ENCODE data around the gene CFAP74.
A peak's percentile ranks its signal among the peaks of the same experiment; 100 is the strongest.

The CFAP74 gene, protein sequence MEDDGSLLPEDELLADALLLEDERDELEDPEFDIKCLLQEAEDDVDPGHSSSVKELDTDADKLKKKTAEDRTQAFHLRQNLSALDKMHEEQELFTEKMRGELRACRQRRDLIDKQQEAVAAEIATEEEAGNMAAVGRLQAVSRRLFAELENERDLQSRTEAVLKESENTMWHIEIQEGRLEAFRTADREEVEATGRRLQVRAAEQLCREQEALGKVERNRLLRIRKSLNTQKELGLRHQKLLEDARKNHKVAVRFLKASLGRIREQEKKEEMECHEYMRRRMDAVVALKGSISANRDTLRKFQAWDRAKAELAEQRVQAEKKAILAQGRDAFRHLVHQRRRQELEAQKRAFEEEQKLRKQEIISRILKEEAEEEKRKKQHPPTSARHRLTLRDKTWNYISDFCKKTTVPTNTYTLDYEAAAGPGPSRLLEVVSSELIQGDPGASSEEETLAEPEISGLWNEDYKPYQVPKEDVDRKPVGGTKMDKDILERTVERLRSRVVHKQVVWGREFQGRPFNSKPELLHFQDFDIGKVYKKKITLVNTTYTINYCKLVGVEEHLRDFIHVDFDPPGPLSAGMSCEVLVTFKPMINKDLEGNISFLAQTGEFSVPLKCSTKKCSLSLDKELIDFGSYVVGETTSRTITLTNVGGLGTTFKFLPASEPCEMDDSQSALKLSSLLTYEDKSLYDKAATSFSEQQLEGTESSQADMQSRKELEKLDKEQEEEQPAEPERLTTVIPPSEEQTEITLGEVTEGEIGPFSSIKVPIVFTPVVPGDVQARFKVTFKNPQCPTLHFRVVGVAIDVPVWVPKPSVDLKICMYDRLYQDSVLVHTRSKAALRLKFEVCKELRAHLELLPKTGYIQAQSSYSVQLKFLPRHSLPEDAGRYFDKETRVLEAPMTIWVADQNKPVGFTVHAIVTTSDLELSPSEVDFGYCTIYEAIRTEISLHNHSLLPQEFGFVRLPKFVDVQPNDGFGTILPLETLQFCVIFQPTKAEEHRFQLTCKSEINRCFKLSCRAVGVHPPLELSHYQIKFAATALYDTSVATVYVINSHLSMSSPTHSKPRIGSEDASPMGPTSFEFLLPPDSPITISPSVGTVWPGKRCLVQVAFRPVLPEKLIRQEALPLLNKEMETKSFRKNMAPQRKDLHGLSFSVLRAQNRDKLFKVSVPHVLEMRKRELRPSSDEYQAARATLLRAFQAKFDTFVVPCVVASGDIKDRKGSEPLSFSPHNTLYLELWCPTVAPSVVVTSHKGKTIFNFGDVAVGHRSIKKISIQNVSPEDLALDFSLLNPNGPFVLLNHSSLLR (N-terminal part only)

GRCh38 chr1:2003541-2004131 lies at the start of gene CFAP74:
TSS of gene CFAP74 (minus strand) at chr1:2003786. CDS start at chr1:1990956, 12,830 bp downstream.
- DNase-seq = no peak

- no peak for DNase-seq
Observed at GRCh38 chr1:2053217-2053616, 49.6 kb upstream of the CFAP74 start.

DNA sequence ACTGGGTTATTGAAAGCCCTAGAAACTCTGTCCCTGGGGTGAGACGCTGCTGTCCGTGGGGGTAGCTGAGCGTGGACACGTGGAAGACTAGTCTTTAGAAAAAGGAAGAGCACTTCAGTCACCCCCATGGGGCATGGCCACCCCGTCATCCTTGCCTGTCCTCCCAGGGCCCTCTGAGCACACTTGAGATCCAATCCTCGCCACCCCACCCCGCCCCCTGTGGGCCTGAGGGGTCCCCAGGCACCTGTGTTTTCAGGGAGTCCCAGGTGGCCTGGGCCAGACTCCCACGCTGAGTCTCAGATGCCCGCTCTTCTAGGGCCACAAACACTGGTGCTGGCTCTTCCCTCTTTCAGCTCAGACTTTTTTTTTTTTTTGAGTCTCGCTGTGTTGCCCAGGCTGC lies 49.2 kb upstream of the CFAP74 start:
- DNase-seq = no peak

DNA sequence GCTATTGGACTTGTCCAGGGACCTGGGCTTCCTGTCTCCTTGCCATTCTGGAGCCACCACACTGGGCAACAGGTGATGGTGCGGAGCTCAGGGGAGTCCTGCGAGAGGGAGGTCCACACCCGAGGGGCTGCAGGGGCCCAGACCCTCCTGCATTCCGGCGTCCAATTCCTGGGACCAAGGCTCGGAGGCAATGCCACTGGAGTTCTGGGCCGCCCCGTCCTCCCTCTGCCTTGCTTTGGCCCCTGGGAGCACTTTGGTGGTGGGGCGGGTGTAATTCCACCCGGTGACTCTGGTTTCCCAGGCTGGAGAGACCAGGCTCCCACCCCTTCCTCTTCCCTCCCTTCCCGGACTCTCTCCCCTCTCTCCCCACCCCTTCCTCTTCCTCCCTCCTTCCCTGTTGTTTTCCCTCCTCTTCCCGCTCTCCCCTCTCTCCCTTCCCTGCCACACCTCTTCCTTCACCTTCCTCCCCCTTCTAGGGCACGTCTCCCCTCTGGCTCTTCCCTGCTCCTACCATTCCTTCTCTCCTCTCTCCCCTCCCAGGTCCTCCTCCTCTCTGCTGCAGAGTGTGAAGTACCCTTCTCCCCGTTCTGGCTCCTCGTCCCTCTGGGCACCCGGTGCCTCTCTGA lies 48.6 kb upstream of the CFAP74 start:
- DNase-seq = no peak

- no peak for DNase-seq
Observed at GRCh38 chr1:2050793-2051682, 47.5 kb upstream of the CFAP74 start.

GRCh38 chr1:2050461-2050792 lies 46.8 kb upstream of the CFAP74 start:
- DNase-seq = no peak

DNA sequence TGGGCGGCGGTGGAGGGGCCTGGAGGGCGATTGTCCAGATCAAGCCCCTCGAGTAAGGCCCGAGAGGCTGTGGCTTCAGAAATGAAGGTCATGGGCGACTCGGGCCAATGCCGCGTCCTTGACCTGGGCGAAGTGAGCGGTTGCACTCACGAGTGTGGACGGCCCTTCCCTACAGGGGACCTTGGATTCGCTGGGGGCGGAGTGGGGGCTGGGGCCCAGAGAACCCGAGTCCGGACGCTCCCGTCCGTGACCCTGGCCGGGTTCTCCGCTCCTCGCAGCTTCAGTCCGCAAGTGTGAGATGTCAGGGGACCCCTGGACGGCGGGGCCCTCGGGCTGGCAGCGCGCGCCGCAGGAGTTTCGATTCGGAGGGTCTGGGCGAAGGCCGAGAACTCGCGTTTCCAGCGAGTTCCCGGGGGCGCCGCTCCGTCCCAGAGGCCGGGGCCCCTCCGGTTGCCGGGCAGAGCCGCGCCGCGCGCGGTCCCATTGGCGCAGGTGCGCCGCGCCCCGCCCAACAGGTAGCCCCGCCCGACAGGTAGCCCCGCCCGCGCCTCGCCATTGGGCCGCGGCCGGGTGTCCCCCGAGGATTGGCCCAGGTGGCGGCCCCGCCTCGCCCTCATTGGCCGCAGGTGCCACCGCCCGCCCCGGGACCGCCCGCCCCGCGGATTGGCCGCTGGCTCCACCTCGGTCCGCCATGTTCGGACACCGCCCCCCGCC lies 46.3 kb upstream of the CFAP74 start, which contains the start of gene PRKCZ:
Gene PRKCZ (plus strand): TSS at position 694 of the 714 bp plus-strand sequence. CDS start 220 bp downstream, outside the sequence.
- peak; percentile 95 for DNase-seq

DNA sequence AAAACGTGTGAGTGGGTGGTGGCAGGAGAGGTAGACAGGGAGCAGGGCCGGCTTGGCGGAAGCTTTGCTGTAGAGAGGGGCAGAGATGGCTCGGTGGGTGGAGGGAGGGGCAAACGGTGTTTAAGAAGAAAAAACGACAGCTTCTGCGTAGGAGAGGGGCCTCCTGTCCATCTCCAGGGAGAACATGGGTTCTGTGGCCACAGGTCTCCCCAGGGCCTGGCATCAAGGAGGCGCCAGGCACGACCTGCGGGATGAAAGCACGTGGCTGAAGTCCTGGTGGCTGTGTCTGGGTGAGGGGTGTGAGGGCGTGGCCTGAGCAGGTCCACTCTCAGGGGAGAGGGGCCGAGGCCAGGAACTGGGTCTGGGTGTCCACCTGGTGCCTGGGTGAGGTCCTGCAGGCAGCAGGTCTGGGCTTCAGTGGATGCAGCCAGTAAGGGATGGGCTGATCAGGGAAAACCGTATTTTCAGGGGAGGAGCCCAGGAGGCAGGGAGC lies 45.7 kb upstream of the CFAP74 start:
- DNase-seq = no peak

DNA sequence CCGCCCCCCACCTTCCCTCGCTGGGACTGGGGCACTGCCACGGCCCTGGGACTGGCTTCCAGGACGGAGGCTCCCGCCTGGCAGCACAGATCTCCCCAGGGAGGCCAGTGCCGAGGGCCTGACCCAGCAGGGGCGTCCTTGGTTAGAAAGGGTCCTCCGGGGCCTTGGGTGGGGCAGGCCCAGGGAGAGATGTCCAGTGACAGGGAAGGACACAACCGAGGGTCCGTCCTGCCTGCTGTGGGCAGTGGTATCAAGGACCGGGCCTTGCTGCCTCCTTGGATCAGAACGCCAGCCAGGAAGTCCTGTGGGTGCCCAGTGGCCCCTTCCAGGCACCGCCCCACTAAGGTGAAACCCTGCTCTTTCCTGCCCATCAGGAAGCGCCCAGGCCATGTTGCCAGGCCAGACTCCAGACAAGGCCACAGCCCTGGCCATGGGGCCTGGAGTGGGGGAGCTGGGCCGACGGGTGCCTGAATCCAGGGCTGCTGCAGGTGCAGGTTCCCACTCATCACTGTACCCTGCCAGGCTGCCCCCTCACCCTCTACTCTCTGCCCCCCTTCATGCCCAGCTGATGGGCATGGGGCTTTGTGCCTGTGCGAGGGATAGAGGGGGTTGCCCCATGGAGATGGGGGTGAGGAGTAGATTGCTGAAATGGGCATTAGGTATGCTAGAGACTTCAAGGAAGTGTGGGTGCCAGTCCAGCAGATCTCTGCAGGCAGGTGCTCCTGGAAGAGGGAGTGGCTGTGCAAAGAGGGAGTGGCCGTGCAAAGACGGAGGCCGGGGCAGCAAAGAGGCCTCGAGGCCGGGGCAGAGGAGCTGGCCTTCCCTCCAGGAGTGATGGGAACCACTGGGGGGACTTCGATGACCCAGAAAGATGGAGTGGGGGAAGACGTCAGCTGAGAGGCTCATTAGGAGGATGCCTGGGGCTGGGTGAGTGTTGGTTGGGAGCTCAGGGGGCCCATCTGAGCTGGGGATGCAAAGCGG lies 44.5 kb upstream of the CFAP74 start:
- DNase-seq = no peak

- DNase-seq = no peak
Observed at GRCh38 chr1:2046953-2047748, 43.6 kb upstream of the CFAP74 start.

GRCh38 chr1:2046174-2046917 lies 42.8 kb upstream of the CFAP74 start:
- DNase-seq = peak; percentile 43

GRCh38 chr1:2045468-2046173 lies 42.0 kb upstream of the CFAP74 start:
- no peak for DNase-seq

DNA sequence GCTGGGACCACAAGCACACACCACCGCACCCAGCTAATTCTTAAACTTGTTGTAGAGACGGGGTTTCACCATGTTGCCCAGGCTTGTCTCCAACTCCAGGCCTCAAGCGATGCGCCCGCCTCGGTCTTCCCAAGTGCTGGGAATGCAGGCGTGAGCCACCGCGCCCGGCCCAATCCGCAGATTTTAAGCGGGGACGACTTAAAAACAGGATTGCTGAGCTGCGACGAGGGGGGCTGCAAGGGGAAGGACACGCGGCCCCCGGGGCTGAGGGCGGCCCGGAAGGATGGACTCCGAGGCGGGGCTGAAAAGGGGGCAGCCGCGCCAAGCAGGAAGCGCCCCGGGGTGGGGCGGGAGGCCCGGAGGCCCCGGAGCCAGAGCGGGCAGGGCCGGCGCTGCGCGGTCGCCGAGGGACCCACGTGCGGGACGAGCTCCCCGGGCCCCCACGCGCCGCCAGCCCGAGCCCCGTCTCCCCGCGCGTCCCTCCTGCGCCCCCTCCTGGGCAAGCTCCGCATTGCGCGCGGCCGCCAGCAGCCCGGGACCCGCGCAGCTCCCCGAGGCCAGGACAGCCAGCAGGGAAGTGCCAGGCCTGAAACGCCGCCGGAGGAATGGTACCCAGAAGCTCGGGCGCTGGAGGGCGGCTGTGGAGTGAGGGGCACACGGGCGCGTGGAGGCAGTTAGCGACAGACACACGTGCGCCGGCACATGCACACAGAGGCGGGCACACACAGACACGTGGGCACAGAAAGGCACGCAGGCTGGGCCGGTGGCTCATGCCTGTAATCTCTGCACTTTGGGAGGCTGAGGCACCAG lies 41.1 kb upstream of the CFAP74 start:
- DNase-seq = peak; percentile 85

DNA sequence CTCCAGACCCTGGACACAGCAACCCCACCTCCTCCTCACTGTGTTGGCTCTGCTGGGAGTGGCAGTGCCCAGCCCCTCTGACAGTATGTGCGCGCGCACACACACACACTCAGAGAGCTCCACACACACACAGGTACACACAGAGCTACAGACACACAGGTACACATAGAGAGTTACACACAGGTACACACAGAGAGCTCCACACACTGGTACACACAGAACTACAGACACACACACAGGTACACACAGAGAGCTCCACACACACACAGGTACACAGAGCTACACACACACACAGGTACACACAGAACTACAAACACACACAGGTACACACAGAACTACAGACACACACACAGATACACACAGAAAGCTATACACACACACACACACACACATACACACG lies 40.3 kb upstream of the CFAP74 start:
- DNase-seq = no peak

All from stimulated activated CD4-positive, alpha-beta T cell treated with anti-CD3 and anti-CD28 coated beads, Interleukin-4, amount 100 ng/mL, for 1 hour (primary cell).